BJ (cell line): Measurements from ENCODE around the gene SPSB2. TPM values are rescaled to one million over a fixed set of nuclear protein-coding genes. Genes with fewer than 3 reads are reported as not detected.

Source experiments
- CTCF ChIA-PET: fragments of 350-600 bp; formaldehyde crosslinking; extraction: SDS; loops from one replicate; lab custom pipeline; 2021; ENCODE audit warnings: antibody characterized with exemption, inconsistent platforms; lab: Yijun Ruan, JAX
- POLR2A ChIA-PET: fragments of 300-600 bp; sonication (Branson Sonifier 250); formaldehyde crosslinking; extraction: SDS; loops from one replicate; lab custom pipeline; 2021; ENCODE audit warnings: antibody characterized with exemption; lab: Charles Lee
- DNase-seq: peaks from one replicate; pipeline ENCODE4 v3.0.0-alpha.2; 2011; ENCODE audit warnings: low read depth
- H3K27me3 ChIP-seq: 2 replicates; pipeline ENCODE4 v1.6.0; 2011; ENCODE audit warnings: low read length; ENCODE audit not compliant: control insufficient read depth, insufficient read depth
- H3K36me3 ChIP-seq: 2 replicates; pipeline ENCODE4 v1.5.1; 2011; ENCODE audit warnings: low read length; ENCODE audit not compliant: control insufficient read depth, insufficient read depth
- H3K4me3 ChIP-seq: 2 replicates; pipeline ENCODE4 v1.5.1; 2011; ENCODE audit warnings: low read depth, mild to moderate bottlenecking, control low read depth, low read length
- CTCF ChIP-seq: IDR thresholded peaks from 2 replicates; pipeline ENCODE4 v1.5.1; 2011; ENCODE audit warnings: low read depth, mild to moderate bottlenecking, control low read depth, inconsistent platforms, low read length, moderate library complexity; ENCODE audit not compliant: insufficient read depth
- polyA plus RNA-seq: library from polyadenylated mRNA; depleted of rRNA; stranded (reverse); fragments of >200 nt; gene quantifications from 2 replicates; pipeline ENCODE4 v1.2.3, GENCODE V29; 2011

Gene SPSB2
- polyA plus RNA-seq, 1 experiment = 7.3 TPM

DNA sequence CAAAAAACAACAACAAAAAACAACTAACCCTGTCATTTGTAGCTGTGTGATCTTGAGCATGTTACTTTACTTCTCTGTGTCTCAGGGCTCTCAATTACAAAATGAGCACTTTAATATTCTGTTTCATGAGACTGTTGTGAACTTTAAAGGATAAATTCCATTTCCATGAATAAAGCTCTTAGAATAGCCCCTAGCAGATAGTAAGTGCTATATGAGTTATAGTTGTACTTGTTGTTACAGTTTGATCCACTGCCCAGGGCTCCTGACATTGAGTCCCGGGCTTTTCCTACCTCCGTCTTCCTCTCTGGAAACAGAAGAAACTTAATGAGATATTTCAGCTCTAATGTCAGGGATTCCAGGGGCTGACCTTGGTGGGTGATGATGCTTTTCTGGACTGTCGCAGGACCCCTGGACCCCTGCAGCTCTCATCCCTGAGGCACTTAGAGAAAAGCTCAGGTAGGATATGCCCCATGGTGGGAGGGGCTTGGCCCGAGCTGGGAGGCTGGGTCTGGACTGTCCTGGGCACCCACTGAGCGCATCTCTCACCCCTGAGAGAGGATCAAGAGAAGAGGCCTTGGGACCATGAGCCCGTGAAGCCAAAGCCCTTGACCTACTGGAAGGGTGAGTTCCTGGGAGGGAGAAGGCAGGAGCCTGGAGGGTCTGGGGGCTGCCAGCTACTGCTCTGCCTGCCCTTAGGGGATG is 39.8 kb downstream of the SPSB2 start:
- ChIA-PET CTCF (interaction anchor here (0.9 to 9.8 kb wide), 8 partner anchors 9 to 236 kb away, joined by 3 to 111 read pairs (median 4); partner anchors contain the start of genes CDCA3, MLF2, SPSB2 and USP5), POLR2A (interaction anchor here (0.7 kb wide), 1 partner anchor 40 kb away, joined by 3 read pairs; no protein-coding TSS in a partner anchor)
- Histone ChIP-seq H3K27me3 (no peaks in the 10 kb centered on the region), H3K36me3 (peaks cover 38% of the 10 kb centered on the region), H3K4me3 (no peak overlapping the region)
- TF ChIP-seq CTCF = no peak
- DNase-seq = no peak

DNA sequence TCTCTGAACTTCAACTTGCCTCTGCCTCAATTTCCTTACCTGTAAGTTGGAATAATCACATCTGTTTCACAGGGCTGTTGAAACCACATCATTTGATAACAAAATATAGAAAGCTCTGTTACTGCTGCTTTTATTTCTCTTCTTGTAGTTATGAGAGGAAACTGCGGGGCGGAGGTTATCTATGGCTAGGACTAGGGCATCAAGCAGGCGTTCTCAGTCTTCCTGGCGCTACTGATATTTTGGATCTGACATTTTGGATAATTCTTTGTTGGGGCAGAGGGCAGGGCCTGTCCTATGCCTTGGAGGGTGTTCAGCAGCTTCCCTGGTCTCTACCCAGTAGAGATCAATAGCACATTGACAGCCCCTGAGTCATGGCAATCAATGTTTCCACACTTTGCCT is 41.0 kb downstream of the SPSB2 start:
- ChIA-PET POLR2A (interaction anchor here (0.5 kb wide), 1 partner anchor 8 kb away, joined by 3 read pairs; no protein-coding TSS in a partner anchor), CTCF (interaction anchor here (1.2 to 12.9 kb wide), 6 partner anchors 11 to 79 kb away, joined by 3 to 111 read pairs (median 18); partner anchors contain the start of genes CDCA3, GPR162, MLF2 and SPSB2)
- no peak overlapping the region for H3K4me3 ChIP-seq
- no peak for DNase-seq
- TF ChIP-seq CTCF = no peak
- peaks cover 30% of the 10 kb centered on the region for H3K36me3 ChIP-seq
- H3K27me3 ChIP-seq = no peaks in the 10 kb centered on the region

DNA sequence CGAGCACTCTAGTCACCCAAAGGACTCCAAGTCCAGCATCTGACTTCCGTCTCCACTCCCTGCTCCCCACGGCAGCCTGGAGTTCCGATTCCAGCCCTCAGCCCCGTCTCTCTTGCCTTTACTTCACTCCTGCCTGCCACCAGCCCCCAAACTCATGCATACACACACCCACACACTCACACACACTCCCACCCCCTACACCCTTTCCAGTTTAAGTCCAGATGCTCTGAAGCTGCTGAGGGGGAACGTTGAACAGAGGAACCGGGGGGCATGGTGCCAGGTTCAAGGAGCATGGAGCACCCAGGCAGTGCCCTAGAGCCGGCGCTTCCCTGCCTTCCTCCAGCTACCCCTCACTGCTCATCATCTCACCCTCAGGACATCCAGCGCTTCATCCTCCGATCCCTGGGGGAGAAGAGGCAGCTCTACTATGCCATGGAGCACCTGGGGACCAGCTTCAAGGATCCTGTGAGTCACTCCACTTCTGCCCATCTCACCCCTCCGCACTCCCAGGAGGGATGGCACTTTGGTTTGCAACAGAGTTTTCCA is 41.6 kb downstream of the SPSB2 start:
- H3K27me3 ChIP-seq = no peaks in the 10 kb centered on the region
- CTCF ChIA-PET = interaction anchor here (1.0 to 12.9 kb wide), 5 partner anchors 10 to 78 kb away, joined by 3 to 111 read pairs (median 5); partner anchors contain the start of genes CDCA3, GPR162, MLF2 and USP5
- peaks cover 25% of the 10 kb centered on the region for H3K36me3 ChIP-seq
- no peak overlapping the region for H3K4me3 ChIP-seq
- TF ChIP-seq CTCF = no peak
- POLR2A ChIA-PET = interaction anchor here (0.5 kb wide), 1 partner anchor 8 kb away, joined by 3 read pairs; no protein-coding TSS in a partner anchor
- no peak for DNase-seq

GRCh38 chr12:6830999-6831398 is 42.1 kb downstream of the SPSB2 start:
- DNase-seq = no peak
- ChIA-PET POLR2A (interaction anchor here (0.9 kb wide), 1 partner anchor 21 kb away, joined by 4 read pairs; the partner anchor contains the start of gene USP5), CTCF (interaction anchor here (0.9 to 12.9 kb wide), 4 partner anchors 10 to 94 kb away, joined by 3 to 92 read pairs (median 4); partner anchors contain the start of genes GPR162 and MLF2)
- no peak for TF ChIP-seq CTCF
- H3K36me3 ChIP-seq = peaks cover 22% of the 10 kb centered on the region
- no peaks in the 10 kb centered on the region for H3K27me3 ChIP-seq
- H3K4me3 ChIP-seq = no peak overlapping the region
